ENCODE results near the gene ISG15. TPM values are rescaled to one million over a fixed set of nuclear protein-coding genes. Genes with fewer than 3 reads are reported as not detected.
"Not testable (repeated sequence)": the region's sequence is repeated elsewhere in the genome, so short reads cannot be mapped to it uniquely, and the experiment has no call there.

ISG15 gene
- total RNA-seq, 1 donor = 50.6 TPM

DNA sequence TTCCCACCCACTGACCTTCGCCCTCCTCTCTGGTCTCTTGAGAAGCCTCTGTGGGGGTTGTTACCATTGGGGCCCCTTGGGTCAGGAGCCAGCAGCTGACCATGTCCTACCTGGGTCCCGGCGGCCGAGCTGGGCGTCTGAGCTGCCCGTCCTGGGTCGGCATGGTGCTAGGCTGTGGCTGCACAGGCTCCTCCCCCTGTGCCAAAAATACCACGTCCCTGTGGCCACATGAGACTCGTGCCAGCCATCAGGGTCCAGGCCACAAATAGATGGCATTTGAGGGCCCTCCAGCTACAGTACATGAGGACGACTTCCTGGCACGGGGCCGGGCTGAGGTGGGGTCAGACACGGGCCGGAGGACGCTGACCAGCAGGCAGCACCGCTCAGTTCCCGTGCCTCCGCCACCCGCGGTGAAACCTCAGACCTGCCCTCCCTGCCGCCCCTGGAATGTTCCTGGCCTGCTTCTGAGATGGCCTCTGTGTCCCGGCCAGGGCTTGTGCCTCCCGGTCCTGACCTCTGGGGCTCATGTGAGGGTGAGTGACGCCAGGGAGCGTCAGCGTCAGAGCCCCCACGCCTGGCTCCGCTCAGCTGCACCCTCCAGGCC is 31.2 kb upstream of the ISG15 start, which contains the start of gene PERM1:
Gene PERM1 (minus strand): TSS at position 139 of the 604 bp plus-strand sequence. CDS start 1,064 bp downstream, outside the sequence.
- H3K4me1 ChIP-seq (ENCODE audit: insufficient read depth, low read length) = no peaks in the 10 kb centered on the region
- no peaks in the 10 kb centered on the region for H3K27me3 ChIP-seq (ENCODE audit: insufficient read depth, low read length)
- H3K4me3 ChIP-seq (ENCODE audit: low read length) = no peak within 1 kb of the TSS
- no peaks in the 10 kb centered on the region for H3K9me3 ChIP-seq (ENCODE audit: low read depth, low read length)

DNA sequence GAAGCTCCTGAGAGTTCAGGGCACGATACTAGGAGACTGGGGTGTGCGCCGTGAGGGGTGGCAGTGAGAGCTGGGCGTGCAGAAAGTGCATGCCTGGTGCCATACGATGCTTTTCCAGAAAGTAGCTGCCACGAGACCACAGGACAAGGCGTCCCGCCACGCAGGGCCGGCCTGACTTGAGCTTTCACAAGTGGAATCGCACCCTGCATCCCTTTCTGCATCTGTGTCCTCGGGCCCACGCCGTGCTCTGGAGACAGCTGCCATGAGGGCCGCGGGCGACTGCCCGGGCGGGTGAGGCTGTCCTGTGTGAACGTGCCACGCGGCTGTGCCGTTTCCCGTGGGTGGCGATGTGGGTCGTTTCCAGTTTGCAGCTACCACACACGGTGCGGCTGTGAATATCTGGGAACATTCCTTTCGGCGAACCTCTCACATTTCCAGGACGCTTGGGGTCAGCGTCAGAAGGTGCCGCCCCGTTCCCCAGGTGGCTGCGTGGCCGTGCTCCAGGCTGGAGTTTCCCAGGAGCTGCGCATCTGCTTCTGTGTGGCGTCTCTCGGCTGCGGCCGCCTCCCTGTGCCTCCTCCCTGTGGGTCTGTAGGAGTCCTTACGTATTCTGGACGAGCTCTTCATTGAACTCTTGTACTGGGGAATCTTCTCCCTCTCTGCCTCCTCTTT is 30.4 kb upstream of the ISG15 start:
- H3K9me3 ChIP-seq (ENCODE audit: low read depth, low read length) = no peaks in the 10 kb centered on the region
- no peak overlapping the region for H3K4me3 ChIP-seq (ENCODE audit: low read length)
- no peaks in the 10 kb centered on the region for H3K27me3 ChIP-seq (ENCODE audit: insufficient read depth, low read length)
- no peaks in the 10 kb centered on the region for H3K4me1 ChIP-seq (ENCODE audit: insufficient read depth, low read length)

DNA sequence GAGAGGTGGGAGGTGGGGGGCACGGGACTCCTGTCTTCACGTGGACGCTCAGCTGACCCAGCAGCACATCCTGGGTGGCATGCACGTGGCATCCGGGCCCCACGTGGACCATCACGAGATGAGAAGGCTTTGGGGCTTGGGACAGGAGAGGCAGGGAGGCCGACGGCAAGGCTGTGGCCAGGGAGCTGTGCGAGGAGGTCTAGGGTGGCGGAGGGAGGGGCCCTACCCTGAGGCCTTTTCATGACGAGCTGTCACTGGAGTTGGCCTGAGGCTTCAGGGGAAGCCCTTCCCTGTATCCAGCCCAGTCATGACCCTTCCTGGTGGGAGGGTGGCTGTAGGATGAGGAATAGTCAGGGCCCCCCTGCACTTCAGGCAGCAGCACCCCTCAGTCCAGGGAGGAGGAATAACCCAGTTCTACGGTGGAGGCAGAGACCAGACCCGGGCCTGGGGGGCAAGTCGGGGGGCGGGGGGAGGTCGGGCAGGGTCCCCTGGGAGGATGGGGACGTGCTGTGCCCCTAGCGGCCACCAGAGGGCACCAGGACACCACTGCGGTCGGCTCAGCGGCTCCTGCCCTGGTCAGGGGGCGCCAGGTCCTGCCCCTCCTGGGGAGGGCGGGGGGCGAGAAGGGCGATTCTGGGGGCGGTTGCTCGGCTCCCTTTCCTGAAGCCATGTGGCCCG is 29.4 kb upstream of the ISG15 start:
- Histone ChIP-seq H3K4me3 (ENCODE audit: low read length) (no peak overlapping the region), H3K27me3 (ENCODE audit: insufficient read depth, low read length) (no peaks in the 10 kb centered on the region), H3K4me1 (ENCODE audit: insufficient read depth, low read length) (no peaks in the 10 kb centered on the region), H3K9me3 (ENCODE audit: low read depth, low read length) (no peaks in the 10 kb centered on the region)

DNA sequence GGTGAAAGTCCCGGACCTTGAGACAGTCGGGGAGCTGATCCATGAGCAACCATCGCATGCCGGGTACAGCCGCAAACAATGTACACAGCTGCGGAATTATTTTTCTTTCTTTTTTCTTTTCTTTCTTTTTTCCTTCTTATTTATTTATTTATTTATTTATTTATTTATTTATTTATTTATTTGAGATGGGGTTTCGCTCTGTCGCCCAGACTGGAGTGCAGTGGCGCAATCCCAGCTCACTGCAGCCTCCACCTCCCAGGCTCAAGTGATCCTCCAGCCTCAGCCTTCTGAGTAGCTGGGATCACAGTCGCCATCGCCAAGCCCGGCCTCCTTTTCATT is 28.9 kb upstream of the ISG15 start:
- Histone ChIP-seq H3K4me1 (ENCODE audit: insufficient read depth, low read length) (no peaks in the 10 kb centered on the region), H3K9me3 (ENCODE audit: low read depth, low read length) (no peaks in the 10 kb centered on the region), H3K27me3 (ENCODE audit: insufficient read depth, low read length) (peaks cover 2% of the 10 kb centered on the region), H3K4me3 (ENCODE audit: low read length) (no peak overlapping the region)

DNA sequence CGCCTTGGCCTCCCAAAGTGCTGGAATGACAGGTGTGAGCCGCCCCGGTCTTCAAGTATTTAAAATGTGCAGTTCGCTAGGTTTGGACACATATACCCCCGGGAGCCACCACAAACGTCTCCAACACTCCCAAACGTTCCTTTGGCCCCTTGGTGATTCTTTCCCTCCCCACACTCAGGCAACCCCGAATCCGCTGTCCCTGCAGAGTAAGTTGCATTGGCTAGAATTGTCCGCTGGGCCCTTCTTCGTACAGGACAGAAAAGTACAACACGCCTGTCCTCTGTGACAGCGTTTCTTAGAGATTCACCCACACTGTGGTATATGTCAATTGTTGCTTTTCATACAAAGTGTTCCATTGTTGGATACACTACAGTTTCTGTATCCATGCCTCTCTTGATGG is 28.2 kb upstream of the ISG15 start:
- no peaks in the 10 kb centered on the region for H3K4me1 ChIP-seq (ENCODE audit: insufficient read depth, low read length)
- no peak overlapping the region for H3K4me3 ChIP-seq (ENCODE audit: low read length)
- H3K9me3 ChIP-seq (ENCODE audit: low read depth, low read length) = no peaks in the 10 kb centered on the region
- H3K27me3 ChIP-seq (ENCODE audit: insufficient read depth, low read length) = peaks cover 2% of the 10 kb centered on the region

DNA sequence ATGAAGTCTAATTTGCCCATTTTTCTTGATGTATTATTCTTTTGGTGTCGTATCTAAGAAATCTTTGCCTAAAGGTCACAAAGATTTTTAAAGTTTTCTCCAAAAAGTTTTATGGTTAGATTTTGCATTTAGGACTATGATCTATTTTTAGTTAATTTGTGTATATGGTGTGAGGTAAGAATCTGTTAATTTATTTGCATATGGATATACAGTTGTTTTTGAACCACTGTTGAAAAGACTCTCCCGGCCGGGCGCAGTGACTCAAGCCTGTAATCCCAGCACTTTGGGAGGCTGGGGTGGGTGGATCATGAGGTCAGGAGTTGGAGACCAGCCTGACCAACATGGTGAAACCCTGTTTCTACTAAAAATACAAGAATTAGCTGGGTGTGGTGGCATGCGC is 25.2 kb upstream of the ISG15 start:
- H3K27me3 ChIP-seq (ENCODE audit: insufficient read depth, low read length); H3K4me3 ChIP-seq (ENCODE audit: low read length); H3K4me1 ChIP-seq (ENCODE audit: insufficient read depth, low read length); H3K9me3 ChIP-seq (ENCODE audit: low read depth, low read length): not testable (repeated sequence)

DNA sequence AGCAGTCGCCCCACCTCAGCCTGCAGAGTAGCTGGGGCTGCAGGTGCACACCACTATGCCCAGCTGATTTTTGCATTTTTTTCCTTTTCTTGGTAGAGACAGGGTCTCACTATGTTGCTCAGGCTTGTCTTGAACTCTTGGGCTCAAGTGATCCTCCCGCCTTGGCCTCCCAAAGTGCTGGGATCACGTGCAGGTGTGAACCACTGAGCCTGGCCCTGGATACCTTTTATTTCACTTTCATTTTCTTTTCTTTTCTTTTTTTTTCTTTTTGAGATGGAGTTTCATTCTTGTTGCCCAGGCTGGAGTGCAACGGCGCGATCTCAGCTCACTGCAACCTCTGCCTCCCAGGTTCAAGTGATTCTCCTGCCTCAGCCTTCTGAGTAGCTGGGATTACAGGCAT is 22.0 kb upstream of the ISG15 start:
- H3K27me3 ChIP-seq (ENCODE audit: insufficient read depth, low read length); H3K4me1 ChIP-seq (ENCODE audit: insufficient read depth, low read length); H3K9me3 ChIP-seq (ENCODE audit: low read depth, low read length); H3K4me3 ChIP-seq (ENCODE audit: low read length): not testable (repeated sequence)

DNA sequence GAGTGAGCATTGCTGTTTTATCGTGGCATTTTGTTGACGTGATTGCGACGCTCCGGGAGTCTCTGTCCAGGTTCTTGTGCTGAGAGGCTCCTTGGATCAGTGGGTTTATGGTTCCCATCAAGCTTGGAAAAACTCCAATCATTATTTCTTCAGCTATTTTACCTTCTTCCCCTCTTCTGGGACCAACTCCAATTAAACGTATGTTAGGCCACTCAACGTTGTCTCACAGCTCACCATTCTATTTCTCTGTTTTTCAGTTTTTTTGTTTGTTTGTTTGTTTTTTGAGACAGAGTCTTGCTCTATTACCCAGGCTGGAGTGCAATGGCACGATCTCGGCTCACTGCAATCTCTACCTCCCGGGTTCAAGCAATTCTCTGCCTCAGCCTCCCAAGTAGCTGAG is 21.4 kb upstream of the ISG15 start:
- H3K9me3 ChIP-seq (ENCODE audit: low read depth, low read length) = no peaks in the 10 kb centered on the region
- no peak overlapping the region for H3K4me3 ChIP-seq (ENCODE audit: low read length)
- H3K27me3 ChIP-seq (ENCODE audit: insufficient read depth, low read length) = peaks cover 4% of the 10 kb centered on the region
- no peaks in the 10 kb centered on the region for H3K4me1 ChIP-seq (ENCODE audit: insufficient read depth, low read length)

DNA sequence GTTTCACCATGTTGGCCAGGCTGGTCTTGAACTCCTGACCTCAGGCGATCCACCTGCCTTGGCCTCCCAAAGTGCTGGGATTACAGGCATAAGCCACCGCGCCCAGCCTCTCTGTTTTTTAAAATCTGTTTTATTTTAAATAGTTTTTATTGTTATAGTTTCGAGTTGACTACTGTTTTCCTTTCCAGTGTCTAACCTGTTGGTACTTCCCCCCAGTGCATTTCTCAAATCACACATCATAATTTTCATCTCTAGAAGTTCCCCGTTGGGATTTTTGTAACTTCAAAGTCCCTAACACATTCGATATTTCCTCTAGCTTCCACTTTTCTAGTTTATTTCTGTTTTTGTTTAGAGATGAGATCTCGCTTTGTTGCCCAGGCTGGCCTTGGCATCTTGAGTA is 20.9 kb upstream of the ISG15 start:
- Histone ChIP-seq H3K4me3 (ENCODE audit: low read length) (no peak overlapping the region), H3K27me3 (ENCODE audit: insufficient read depth, low read length) (peaks cover 9% of the 10 kb centered on the region), H3K4me1 (ENCODE audit: insufficient read depth, low read length) (no peaks in the 10 kb centered on the region), H3K9me3 (ENCODE audit: low read depth, low read length) (no peaks in the 10 kb centered on the region)

DNA sequence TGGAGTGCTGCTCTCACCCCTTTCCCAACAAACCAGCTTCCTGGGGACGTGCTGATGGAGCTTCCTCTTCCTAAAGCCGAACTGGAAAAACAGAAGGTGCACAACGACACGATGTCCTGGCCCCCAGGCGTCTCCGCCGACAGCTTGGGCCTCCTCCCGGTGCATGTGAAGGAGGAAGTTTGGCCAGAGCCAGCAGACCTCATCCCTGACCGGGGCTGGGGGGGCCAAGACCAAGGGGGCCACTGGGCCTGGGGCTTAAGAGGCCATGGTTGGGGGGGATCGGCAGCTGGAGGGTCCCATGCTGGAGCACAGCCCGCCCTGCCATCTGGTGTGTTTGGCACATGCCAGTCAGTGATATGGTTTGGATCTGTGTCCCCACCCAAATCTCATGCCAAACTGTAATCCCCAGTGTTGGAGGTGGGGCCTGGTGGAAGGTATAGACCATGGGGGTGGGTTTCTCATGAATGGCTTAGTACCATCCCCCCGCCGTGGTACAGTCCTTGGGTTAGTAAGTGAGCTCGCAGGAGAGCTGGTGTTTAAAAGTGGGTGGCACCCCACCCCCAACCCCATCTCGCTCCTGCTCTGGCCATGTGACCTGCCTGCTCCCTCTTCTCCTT is 19.8 kb upstream of the ISG15 start:
- peaks cover 20% of the 10 kb centered on the region for H3K27me3 ChIP-seq (ENCODE audit: insufficient read depth, low read length)
- H3K9me3 ChIP-seq (ENCODE audit: low read depth, low read length) = no peaks in the 10 kb centered on the region
- H3K4me3 ChIP-seq (ENCODE audit: low read length) = no peak overlapping the region
- H3K4me1 ChIP-seq (ENCODE audit: insufficient read depth, low read length) = peaks cover 4% of the 10 kb centered on the region

DNA sequence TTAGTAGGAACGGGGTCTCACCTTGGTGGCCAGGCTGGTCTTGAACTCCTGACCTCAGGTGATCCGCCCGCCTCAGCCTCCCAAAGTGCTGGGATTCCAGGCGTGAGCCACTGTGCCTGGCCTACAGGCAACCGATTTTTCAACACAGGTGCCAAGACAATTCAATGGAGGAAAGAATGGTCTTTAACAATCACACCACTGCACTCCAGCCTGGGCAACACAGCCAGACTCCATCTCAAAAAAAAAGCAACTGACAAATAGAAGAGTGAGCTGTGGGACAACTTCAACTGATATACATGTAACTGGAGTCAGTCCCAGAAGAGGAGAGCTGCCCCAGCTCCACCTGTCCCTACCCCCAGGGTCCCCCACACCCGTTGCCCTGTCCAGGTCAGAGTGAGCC is 18.8 kb upstream of the ISG15 start:
- Histone ChIP-seq H3K4me1 (ENCODE audit: insufficient read depth, low read length) (peaks cover 13% of the 10 kb centered on the region), H3K27me3 (ENCODE audit: insufficient read depth, low read length) (peaks cover 20% of the 10 kb centered on the region)
- H3K4me3 ChIP-seq (ENCODE audit: low read length); H3K9me3 ChIP-seq (ENCODE audit: low read depth, low read length): not testable (repeated sequence)

DNA sequence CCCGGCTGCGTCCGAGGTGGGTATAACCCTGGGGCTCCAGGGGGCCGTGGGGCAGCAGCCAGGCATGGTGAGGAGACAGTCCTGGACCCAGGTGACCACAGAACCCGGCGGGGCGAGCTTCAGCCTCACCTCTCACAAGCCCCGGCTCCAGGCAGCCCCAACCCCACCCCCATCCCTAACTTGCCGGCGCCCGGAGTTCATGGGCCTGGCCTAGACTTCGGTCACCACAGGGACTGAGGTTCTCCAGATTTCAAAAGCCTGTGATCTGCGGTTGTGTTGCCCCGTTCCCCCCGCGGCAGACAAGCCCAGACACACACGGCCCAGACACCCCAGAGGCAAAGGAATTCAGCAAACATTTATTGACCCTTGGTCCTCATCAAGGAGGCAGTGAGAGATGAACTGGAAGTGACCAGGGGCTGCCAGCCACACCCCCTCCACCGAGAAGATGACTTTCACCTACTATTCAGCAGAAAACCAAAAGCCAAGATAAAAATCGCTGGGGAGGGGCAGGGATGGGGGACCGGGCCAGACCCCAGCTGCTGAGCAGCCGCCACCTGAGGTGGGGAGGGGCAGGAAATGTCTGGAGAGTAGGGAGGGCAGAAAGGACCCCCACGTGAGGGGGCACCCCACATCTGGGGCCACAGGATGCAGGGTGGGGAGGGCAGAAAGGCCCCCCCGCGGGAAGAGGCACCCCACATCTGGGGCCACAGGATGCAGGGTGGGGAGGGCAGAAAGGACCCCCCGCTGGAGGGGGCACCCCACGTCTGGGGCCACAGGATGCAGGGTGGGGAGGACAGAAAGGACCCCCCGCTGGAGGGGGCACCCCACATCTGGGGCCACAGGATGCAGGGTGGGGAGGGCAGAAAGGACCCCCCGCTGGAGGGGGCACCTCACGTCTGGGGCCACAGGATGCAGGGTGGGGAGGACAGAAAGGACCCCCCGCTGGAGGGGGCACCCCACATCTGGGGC is 17.3 kb upstream of the ISG15 start:
- Histone ChIP-seq H3K4me3 (ENCODE audit: low read length) (no peak overlapping the region), H3K27me3 (ENCODE audit: insufficient read depth, low read length) (peaks cover 28% of the 10 kb centered on the region), H3K4me1 (ENCODE audit: insufficient read depth, low read length) (peaks cover 26% of the 10 kb centered on the region), H3K9me3 (ENCODE audit: low read depth, low read length) (no peaks in the 10 kb centered on the region)

DNA sequence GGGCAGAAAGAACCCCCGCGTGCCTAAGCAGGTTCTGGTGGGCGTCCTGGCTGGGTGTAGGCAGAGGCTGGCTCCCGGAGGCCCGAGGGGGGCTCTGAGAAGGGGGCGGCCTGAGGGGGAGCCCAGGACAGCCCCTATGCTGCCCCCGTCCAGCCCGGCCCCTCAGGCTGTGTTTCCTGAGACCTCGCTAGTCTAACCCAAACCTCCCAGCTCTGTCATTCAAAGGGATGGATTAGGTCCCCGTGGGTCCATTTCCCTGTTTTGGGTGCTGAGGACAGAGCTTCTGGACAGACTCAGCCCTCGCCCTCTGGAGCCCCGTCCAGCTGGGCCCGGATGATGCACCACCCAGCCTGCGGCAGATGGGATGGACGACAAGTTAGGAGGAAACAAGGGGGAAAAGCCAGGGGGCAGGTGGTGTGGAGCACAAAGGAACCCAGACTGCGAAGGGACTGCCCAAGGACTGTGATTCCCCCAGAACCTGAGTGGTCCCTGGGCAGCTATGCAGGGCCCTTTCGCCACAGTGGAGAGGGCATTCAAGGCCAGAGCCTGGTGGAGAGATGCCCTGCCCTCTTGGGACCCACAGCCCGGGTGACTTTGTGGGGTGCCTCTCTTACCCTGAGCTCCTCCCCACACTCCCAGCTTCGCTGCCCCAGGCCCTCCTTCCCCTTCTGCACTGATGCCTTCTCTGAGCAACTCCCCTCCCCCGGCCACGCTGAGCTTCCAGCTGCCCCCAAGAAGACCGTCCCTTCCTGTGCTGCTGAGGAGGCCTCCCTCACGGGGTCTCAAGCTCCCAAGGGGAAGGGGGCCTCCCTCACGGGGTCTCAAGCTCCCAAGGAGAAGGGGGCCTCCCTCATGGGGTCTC is 16.2 kb upstream of the ISG15 start:
- Histone ChIP-seq H3K4me3 (ENCODE audit: low read length) (no peak overlapping the region), H3K9me3 (ENCODE audit: low read depth, low read length) (no peaks in the 10 kb centered on the region), H3K4me1 (ENCODE audit: insufficient read depth, low read length) (peaks cover 37% of the 10 kb centered on the region), H3K27me3 (ENCODE audit: insufficient read depth, low read length) (peaks cover 35% of the 10 kb centered on the region)

DNA sequence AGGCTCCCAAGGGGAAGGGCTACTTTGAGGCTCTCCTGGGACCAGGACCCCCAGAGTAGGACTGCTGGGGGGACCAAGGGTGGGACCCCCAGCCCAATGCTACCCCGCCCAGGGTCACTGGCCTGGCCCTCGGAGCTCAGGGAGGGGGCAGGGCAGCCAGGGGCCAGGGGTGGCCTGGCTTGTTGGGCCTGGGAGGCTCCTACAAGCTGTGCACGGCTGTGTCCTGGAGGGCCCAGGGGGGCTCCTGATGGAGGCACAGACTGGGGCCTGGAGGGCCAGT is 15.6 kb upstream of the ISG15 start:
- Histone ChIP-seq H3K27me3 (ENCODE audit: insufficient read depth, low read length) (peaks cover 38% of the 10 kb centered on the region), H3K9me3 (ENCODE audit: low read depth, low read length) (no peaks in the 10 kb centered on the region), H3K4me3 (ENCODE audit: low read length) (no peak overlapping the region), H3K4me1 (ENCODE audit: insufficient read depth, low read length) (peaks cover 39% of the 10 kb centered on the region)

Data from mononuclear cell (primary cell).